HL-60 (cell line): ENCODE data around the gene CCM2.

Source experiments
- CTCF ChIP-seq: IDR thresholded peaks from one replicate; pipeline ENCODE4 v1.5.1; 2011; ENCODE audit warnings: low read length, control low read depth, inconsistent platforms; ENCODE audit not compliant: insufficient read depth
- GABPA ChIP-seq: IDR thresholded peaks from 2 replicates; pipeline ENCODE4 v1.6.1; 2012; ENCODE audit warnings: low read depth
- POLR2AphosphoS5 ChIP-seq: IDR thresholded peaks from 2 replicates; pipeline ENCODE4 v1.6.1; 2012; ENCODE audit warnings: low read depth
- REST ChIP-seq: IDR thresholded peaks from 2 replicates; pipeline ENCODE4 v1.6.1; 2012; ENCODE audit warnings: low read depth; ENCODE audit not compliant: insufficient replicate concordance
- SPI1 ChIP-seq: IDR thresholded peaks from 2 replicates; pipeline ENCODE4 v1.6.1; 2012; ENCODE audit warnings: low read depth, mild to moderate bottlenecking, borderline replicate concordance

GRCh38 chr7:44970523-44971051, 29.4 kb upstream of the CCM2 start:
- no peak for TF ChIP-seq CTCF
- no peak for TF ChIP-seq POLR2AphosphoS5
- no peak for TF ChIP-seq GABPA
- TF ChIP-seq REST = no peak
- no peak for TF ChIP-seq SPI1
